B cell (primary cell): ENCODE data around the gene ITGA7.

Experiments used
- CTCF ChIP-seq: fragments of 200-600 bp; IDR thresholded peaks from one replicate; pipeline ENCODE4 v1.8.0; 2022; ENCODE audit warnings: antibody characterized with exemption, mild to moderate bottlenecking
- EZH2 ChIP-seq: IDR thresholded peaks from 2 replicates; pipeline ENCODE4 v1.6.1; 2012; ENCODE audit warnings: borderline replicate concordance, low read depth, mild to moderate bottlenecking, moderate library complexity, low read length; ENCODE audit not compliant: insufficient read depth, poor library complexity, severe bottlenecking

GRCh38 chr12:55718624-55719275 lies 11.0 kb upstream of the ITGA7 start:
- TF ChIP-seq CTCF: no peak
- TF ChIP-seq EZH2: no peak
